GM19239 (cell line): ENCODE data around the gene C13orf46.

ENCODE experiments used
- DNase-seq: peaks from one replicate; pipeline ENCODE4 v3.0.0; 2011; ENCODE audit warnings: low spot score; ENCODE audit not compliant: insufficient read length
- FAIRE-seq: peaks from 2 replicates; lab custom pipeline; 2011; peaks lifted over from hg19 to GRCh38; lab: Jason Lieb, UNC

The C13orf46 gene

GRCh38 chr13:113928685-113929627 lies 44.9 kb downstream of the C13orf46 start:
- no peak for FAIRE-seq

GRCh38 chr13:113927661-113928581 lies 46.0 kb downstream of the C13orf46 start:
- DNase-seq (no peak), FAIRE-seq (no peak)

More at GRCh38 chr13:113928685-113929627, 44.9 kb downstream of the C13orf46 start:
- no peak for DNase-seq

GRCh38 chr13:113926951-113927660 lies 46.8 kb downstream of the C13orf46 start:
- FAIRE-seq (no peak), DNase-seq (no peak)

- FAIRE-seq (no peak), DNase-seq (no peak)
These were observed 47.5 kb downstream of the C13orf46 start for GRCh38 chr13:113926301-113926761.

- FAIRE-seq (no peak), DNase-seq (no peak)
These were observed 49.5 kb downstream of the C13orf46 start for GRCh38 chr13:113924184-113924901.

- DNase-seq (no peak), FAIRE-seq (no peak)
These were observed 50.4 kb downstream of the C13orf46 start for GRCh38 chr13:113923376-113924063.

- no peak for FAIRE-seq
These were observed 51.3 kb downstream of the C13orf46 start for GRCh38 chr13:113922412-113923118.

GRCh38 chr13:113921763-113922162 lies 52.1 kb downstream of the C13orf46 start:
- no peak for DNase-seq
- FAIRE-seq = no peak

More at GRCh38 chr13:113922412-113923118, 51.3 kb downstream of the C13orf46 start:
- no peak for DNase-seq

- no peak for FAIRE-seq
- DNase-seq = no peak
These were observed 53.1 kb downstream of the C13orf46 start for GRCh38 chr13:113920606-113921286.

- FAIRE-seq = no peak
- no peak for DNase-seq
These were observed 53.9 kb downstream of the C13orf46 start for GRCh38 chr13:113919761-113920559.

- DNase-seq = no peak
- no peak for FAIRE-seq
These were observed 54.7 kb downstream of the C13orf46 start for GRCh38 chr13:113918981-113919701.

- no peak for FAIRE-seq
These were observed 55.3 kb downstream of the C13orf46 start for GRCh38 chr13:113918580-113918979.

GRCh38 chr13:113917594-113918371 lies 56.1 kb downstream of the C13orf46 start:
- no peak for DNase-seq
- no peak for FAIRE-seq

More at GRCh38 chr13:113918580-113918979, 55.3 kb downstream of the C13orf46 start:
- DNase-seq = no peak

GRCh38 chr13:113917096-113917495 lies 56.8 kb downstream of the C13orf46 start:
- DNase-seq (no peak), FAIRE-seq (no peak)

- FAIRE-seq = no peak
These were observed 57.5 kb downstream of the C13orf46 start for GRCh38 chr13:113916330-113916815.

More at GRCh38 chr13:113916330-113916815, 57.5 kb downstream of the C13orf46 start:
- DNase-seq = no peak
